ENCODE data around the gene PKP1.

Gene PKP1

DNA sequence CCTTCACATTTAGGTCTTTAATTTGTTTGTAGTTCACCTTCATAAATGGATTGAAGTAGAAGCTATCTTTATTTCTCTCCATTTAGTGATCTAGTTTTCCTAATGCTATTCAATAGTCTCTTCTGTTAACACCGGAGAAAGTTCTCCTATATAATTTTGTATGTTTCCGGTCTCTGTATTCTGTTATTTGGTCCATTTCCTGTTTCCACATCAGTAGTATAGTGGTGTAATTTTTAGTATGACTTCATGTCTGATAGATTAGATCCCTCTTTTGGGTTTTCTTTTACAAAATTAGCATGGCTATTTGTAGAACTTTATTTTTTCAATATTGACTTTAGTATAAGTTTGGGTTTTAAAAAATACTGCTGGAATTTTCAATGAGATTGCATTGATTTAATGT lies 41.6 kb upstream of the PKP1 start:
- no peaks in the 10 kb centered on the region for H3F3A ChIP-seq (ENCODE audit: insufficient read depth, low read length)
- H2AFZ ChIP-seq (ENCODE audit: low read length): no peak overlapping the region
- DNase-seq: no peak
- H3K9me2 ChIP-seq (replicated peaks; ENCODE audit: insufficient read depth, low read length): no peaks in the 10 kb centered on the region
- no peak overlapping the region for H3K27ac ChIP-seq (ENCODE audit: low read length)
- no peaks in the 10 kb centered on the region for H3K36me3 ChIP-seq (replicated peaks; ENCODE audit: insufficient read depth, low read length)
- H3K9ac ChIP-seq (ENCODE audit: low read length): no peak overlapping the region
- no peak overlapping the region for H3K4me2 ChIP-seq (ENCODE audit: low read depth, low read length)
- H3K4me3 ChIP-seq (ENCODE audit: low read length): no peak overlapping the region
- H3K27me3 ChIP-seq (replicated peaks; ENCODE audit: insufficient read depth, low read length): no peaks in the 10 kb centered on the region
- no peaks in the 10 kb centered on the region for H3K9me3 ChIP-seq (replicated peaks; ENCODE audit: insufficient read depth, low read length)
- H4K20me1 ChIP-seq (ENCODE audit: insufficient read depth, low read length): no peaks in the 10 kb centered on the region
- H3K79me2 ChIP-seq (ENCODE audit: low read length): no peaks in the 10 kb centered on the region
- H3K4me1 ChIP-seq (ENCODE audit: low read length): no peaks in the 10 kb centered on the region
- TF ChIP-seq EZH2phosphoT487 (IDR thresholded peaks at IDR 0.05; ENCODE audit: low read length) (no peak), EZH2 (optimal IDR thresholded peaks at IDR 0.05; ENCODE audit: low read depth, low read length) (no peak)
- TF ChIP-seq, protein P1, sequence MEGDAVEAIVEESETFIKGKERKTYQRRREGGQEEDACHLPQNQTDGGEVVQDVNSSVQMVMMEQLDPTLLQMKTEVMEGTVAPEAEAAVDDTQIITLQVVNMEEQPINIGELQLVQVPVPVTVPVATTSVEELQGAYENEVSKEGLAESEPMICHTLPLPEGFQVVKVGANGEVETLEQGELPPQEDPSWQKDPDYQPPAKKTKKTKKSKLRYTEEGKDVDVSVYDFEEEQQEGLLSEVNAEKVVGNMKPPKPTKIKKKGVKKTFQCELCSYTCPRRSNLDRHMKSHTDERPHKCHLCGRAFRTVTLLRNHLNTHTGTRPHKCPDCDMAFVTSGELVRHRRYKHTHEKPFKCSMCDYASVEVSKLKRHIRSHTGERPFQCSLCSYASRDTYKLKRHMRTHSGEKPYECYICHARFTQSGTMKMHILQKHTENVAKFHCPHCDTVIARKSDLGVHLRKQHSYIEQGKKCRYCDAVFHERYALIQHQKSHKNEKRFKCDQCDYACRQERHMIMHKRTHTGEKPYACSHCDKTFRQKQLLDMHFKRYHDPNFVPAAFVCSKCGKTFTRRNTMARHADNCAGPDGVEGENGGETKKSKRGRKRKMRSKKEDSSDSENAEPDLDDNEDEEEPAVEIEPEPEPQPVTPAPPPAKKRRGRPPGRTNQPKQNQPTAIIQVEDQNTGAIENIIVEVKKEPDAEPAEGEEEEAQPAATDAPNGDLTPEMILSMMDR (IDR thresholded peaks at IDR 0.05; ENCODE audit: low read length): no peak

DNA sequence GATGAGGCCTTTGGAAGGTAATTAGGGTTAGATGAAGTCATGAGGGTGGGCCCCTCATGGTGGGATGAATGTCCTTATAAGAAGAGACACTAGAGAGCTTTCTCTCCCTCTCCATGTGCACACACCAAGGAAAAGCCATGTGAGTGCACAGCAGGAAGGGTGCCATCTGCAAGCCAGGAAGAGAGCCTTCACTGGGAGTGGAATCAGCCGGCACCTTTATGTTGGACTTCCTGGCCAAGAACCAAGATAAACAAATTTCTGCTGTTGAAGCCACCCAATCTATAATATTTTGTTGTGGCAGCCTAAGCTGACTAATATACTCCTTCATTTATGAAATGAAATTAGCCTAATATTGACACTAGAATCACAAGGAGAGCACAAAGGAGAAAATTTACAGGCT lies 38.2 kb upstream of the PKP1 start:
- Histone ChIP-seq H3K4me1 (ENCODE audit: low read length) (no peaks in the 10 kb centered on the region), H3K4me3 (ENCODE audit: low read length) (no peak overlapping the region), H3K36me3 (replicated peaks; ENCODE audit: insufficient read depth, low read length) (no peaks in the 10 kb centered on the region), H3K4me2 (ENCODE audit: low read depth, low read length) (no peak overlapping the region), H3K9me2 (replicated peaks; ENCODE audit: insufficient read depth, low read length) (no peaks in the 10 kb centered on the region), H2AFZ (ENCODE audit: low read length) (no peak overlapping the region), H3K79me2 (ENCODE audit: low read length) (no peaks in the 10 kb centered on the region), H3K27ac (ENCODE audit: low read length) (no peak overlapping the region), H4K20me1 (ENCODE audit: insufficient read depth, low read length) (no peaks in the 10 kb centered on the region), H3K9me3 (replicated peaks; ENCODE audit: insufficient read depth, low read length) (no peaks in the 10 kb centered on the region), H3K27me3 (replicated peaks; ENCODE audit: insufficient read depth, low read length) (no peaks in the 10 kb centered on the region), H3F3A (ENCODE audit: insufficient read depth, low read length) (no peaks in the 10 kb centered on the region), H3K9ac (ENCODE audit: low read length) (no peak overlapping the region)
- no peak for TF ChIP-seq EZH2phosphoT487 (IDR thresholded peaks at IDR 0.05; ENCODE audit: low read length)
- TF ChIP-seq EZH2 (optimal IDR thresholded peaks at IDR 0.05; ENCODE audit: low read depth, low read length): no peak
- TF ChIP-seq, protein P1 (IDR thresholded peaks at IDR 0.05; ENCODE audit: low read length): no peak
- DNase-seq: no peak

DNA sequence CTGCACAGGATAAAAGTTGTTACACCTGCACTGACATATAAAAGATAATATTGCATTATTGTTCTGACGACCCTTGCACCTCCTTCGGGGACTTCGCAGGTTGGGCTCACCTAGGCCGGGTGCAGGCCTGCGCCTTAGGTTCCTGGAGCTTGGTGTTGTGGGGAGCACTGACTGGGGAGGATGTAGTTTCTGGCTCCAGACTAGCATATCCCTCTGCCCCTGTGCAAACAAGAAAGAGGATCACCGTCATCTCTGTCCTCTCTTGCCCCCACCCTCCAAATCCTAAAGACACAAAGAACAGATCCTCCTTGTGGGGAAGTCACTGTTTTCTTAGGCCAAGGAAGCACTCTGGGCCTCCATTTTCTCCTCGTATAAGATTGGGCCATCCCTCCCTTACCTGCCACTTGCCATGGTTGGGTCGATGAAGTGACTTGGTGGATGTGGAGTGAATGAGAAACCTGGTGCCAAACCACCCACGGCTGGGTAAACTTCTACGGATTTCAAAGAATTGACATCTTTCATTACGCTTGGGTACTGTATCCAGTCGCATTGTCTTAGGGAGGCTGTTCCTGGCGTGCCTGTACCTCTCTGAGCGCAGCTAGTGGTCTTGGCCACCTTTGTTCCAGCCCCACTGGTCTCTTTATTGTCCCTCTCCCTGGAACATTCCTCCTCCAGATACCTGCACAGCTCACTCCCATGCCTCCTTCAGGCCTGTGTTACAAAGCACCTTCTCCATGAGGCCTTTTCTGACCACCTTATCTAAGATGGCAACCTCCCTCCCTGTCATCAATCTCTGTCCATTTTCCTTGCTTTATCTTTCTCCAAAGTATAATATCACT lies 34.4 kb upstream of the PKP1 start:
- H3K9me2 ChIP-seq (replicated peaks; ENCODE audit: insufficient read depth, low read length): no peaks in the 10 kb centered on the region
- H4K20me1 ChIP-seq (ENCODE audit: insufficient read depth, low read length): no peaks in the 10 kb centered on the region
- H3F3A ChIP-seq (ENCODE audit: insufficient read depth, low read length): no peaks in the 10 kb centered on the region
- H3K27ac ChIP-seq (ENCODE audit: low read length): no peak overlapping the region
- no peaks in the 10 kb centered on the region; the same call in 1 of the 2 replicates for H3K27me3 ChIP-seq (replicated peaks; ENCODE audit: insufficient read depth, low read length)
- H3K4me2 ChIP-seq (ENCODE audit: low read depth, low read length): no peak overlapping the region
- H3K9me3 ChIP-seq (replicated peaks; ENCODE audit: insufficient read depth, low read length): no peaks in the 10 kb centered on the region
- H3K79me2 ChIP-seq (ENCODE audit: low read length): no peaks in the 10 kb centered on the region
- no peak overlapping the region for H2AFZ ChIP-seq (ENCODE audit: low read length)
- no peak overlapping the region for H3K4me3 ChIP-seq (ENCODE audit: low read length)
- no peak for DNase-seq
- no peaks in the 10 kb centered on the region for H3K4me1 ChIP-seq (ENCODE audit: low read length)
- no peak overlapping the region for H3K9ac ChIP-seq (ENCODE audit: low read length)
- TF ChIP-seq, protein P1 (IDR thresholded peaks at IDR 0.05; ENCODE audit: low read length): no peak
- TF ChIP-seq EZH2phosphoT487 (IDR thresholded peaks at IDR 0.05; ENCODE audit: low read length) (no peak), EZH2 (optimal IDR thresholded peaks at IDR 0.05; ENCODE audit: low read depth, low read length) (no peak)
- H3K36me3 ChIP-seq (replicated peaks; ENCODE audit: insufficient read depth, low read length): no peaks in the 10 kb centered on the region

All from MM.1S (cell line).